Fibroblast of villous mesenchyme (primary cell): Measurements from ENCODE around the gene NRARP. TPM values are rescaled to one million over a fixed set of nuclear protein-coding genes. Genes with fewer than 3 reads are reported as not detected.
A peak's percentile ranks its signal among the peaks of the same experiment; 100 is the strongest.

Experiments used
- DNase-seq: peaks from one replicate; pipeline ENCODE4 v3.0.0-alpha.2; 2010; ENCODE audit warnings: low read depth
- H3K4me3 ChIP-seq: 2 replicates; pipeline ENCODE4 v1.5.1; 2011; ENCODE audit warnings: low read depth, mild to moderate bottlenecking, low read length
- CTCF ChIP-seq: IDR thresholded peaks from 2 replicates; pipeline ENCODE4 v1.5.1; 2012; ENCODE audit warnings: low read depth, mild to moderate bottlenecking, low read length; ENCODE audit not compliant: insufficient read depth
- total RNA-seq: library from RNA; depleted of rRNA; stranded (reverse); fragments of >200 nt; gene quantifications from 2 replicates; pipeline ENCODE4 v1.2.3, GENCODE V29; 2012

Gene NRARP
- total RNA-seq, 1 donor = under 0.01 TPM

- no peak for DNase-seq
- no peak for TF ChIP-seq CTCF
- no peak overlapping the region for H3K4me3 ChIP-seq
Measured at GRCh38 chr9:137299203-137299565, 2.9 kb downstream of the NRARP start.

- DNase-seq = no peak
- H3K4me3 ChIP-seq = no peak overlapping the region
- TF ChIP-seq CTCF = no peak
Measured at GRCh38 chr9:137298401-137299202, 3.5 kb downstream of the NRARP start.

- TF ChIP-seq CTCF = no peak
- no peak for DNase-seq
- H3K4me3 ChIP-seq = no peak overlapping the region
Measured at GRCh38 chr9:137297966-137298365, 4.1 kb downstream of the NRARP start.

GRCh38 chr9:137296670-137297664 is 5.1 kb downstream of the NRARP start:
- DNase-seq = peak; percentile 74
- no peak for TF ChIP-seq CTCF
- peak overlapping the region; percentile 30 for H3K4me3 ChIP-seq

- DNase-seq = no peak
- H3K4me3 ChIP-seq = peak overlapping the region; percentile 30
- no peak for TF ChIP-seq CTCF
Measured at GRCh38 chr9:137295849-137296669, 6.0 kb downstream of the NRARP start.

- H3K4me3 ChIP-seq = peak overlapping the region; percentile 6
- peak; percentile 32 for TF ChIP-seq CTCF
- no peak for DNase-seq
Measured at GRCh38 chr9:137295238-137295811, 6.7 kb downstream of the NRARP start.
